GM21423 (cell line): ENCODE measurements around the gene SETD4.

ENCODE experiments used
- ATAC-seq: cut with Tn5 transposase; IDR thresholded peaks from one replicate; pipeline ENCODE4 v1.9.1; 2021; ENCODE audit warnings: mild to moderate bottlenecking, moderate library complexity; ENCODE audit not compliant: unreplicated experiment

SETD4 gene

DNA sequence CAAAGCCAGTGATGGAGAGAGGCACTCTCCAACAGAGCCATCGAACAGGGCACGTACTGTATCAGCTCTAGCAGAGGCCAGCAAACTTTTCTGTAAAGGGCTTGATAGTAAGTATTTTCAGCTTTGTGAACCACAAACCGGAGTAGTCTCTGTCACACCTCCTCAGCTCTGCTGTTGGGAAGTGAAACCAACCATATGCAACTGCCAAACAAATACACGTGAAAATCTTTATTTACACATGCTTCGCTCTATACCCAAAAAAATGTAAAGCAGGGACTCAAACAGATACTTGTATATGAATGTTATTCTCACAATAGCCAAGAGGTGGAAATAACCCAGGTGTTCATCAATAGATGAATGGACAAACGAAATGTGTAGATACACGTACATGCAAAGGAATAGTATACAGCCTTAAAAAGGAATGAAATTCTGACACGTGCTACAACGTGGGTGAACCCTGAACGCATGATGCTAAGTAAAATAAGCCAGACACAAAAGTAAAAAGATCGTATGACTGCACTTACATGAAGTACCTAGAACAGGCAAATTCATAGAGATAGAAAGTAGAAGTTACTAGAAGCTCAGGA lies 39.0 kb downstream of the SETD4 start:
- peak; percentile 72 for ATAC-seq

DNA sequence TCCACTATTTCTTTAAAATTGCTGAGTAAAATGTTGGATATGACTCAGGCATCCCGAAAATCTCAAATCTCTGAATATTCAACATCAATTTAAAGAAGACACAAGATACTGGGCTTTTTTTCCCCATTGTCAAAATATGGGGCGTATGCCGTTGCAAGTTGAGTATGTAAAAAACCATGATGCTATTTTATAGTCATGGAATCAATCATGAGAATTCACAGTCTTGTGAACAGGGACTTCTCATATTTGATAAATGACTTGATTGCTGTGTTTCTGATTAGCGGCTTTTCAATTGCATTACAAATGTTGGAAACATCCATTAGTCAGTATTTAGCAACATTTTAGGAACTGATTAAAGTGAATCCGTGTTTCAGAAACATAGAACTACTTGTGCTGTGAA lies 45.3 kb downstream of the SETD4 start:
- no peak for ATAC-seq

DNA sequence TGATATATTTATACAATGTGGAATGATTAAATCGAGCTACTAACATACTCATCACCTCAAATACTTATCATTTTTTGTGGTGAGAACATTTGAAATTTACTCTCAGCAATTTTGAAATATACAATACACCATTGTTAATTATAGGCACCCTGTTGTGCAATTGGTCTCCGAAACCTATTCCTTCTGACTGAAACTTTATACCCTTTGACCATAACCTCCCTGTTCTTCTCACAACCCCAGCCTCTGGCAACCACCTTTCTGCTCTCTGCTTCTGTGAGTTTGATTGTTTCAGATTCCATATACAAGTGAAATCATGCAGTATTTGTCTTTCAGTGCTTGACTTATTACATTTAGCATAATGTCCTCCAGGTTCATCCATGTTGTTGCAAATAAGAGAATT lies 49.5 kb downstream of the SETD4 start:
- ATAC-seq, result no peak

- ATAC-seq, result no peak
Observed at GRCh38 chr21:36008505-36008904, 51.8 kb downstream of the SETD4 start.

DNA sequence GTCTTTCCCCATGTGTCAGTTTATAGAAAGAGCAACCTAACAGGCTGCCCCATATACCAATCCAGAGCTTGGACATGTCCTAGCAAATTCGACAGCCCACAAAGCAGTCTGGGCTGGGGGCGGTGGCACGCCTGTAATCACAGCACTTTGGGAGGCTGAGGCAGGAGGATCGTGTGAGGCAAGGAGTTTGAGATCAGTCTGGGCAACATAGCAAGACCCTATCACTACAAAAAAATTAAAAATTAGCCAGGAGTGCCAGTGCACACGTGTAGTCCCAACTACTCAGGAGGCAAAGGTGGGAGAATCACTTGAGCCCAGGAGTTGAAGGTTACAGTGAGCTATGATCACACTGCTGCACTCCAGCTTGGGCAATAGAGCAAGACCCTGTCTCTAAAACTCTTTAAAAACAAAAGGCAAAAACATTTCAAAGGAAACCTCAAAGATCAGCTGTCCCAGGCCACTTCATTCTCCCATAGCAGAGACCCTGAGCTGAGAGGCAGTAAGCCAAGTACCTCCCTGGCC lies 54.4 kb downstream of the SETD4 start:
- ATAC-seq, result no peak

GRCh38 chr21:36005018-36005417 lies 55.3 kb downstream of the SETD4 start:
- ATAC-seq, result no peak

DNA sequence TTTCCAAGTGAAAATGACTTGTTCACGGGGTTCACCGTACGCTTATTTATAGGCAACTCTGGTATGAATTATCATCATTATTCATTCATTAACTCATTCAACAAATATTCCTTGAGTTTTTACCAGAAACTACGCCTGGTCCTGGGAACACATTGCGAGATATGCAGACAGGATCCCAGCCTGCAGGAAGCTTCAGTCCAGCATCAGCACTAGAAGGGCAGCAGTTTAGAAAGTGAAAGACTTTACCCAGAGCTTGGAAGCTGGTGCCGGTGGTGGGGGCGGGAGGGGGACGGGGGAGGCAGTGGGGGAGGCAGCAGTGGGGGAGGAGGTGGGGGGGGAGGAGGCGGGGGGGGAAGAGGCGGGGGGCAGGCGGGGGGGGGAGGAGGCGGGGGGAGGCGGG lies 55.9 kb downstream of the SETD4 start:
- ATAC-seq, result no peak

GRCh38 chr21:36003776-36004175 lies 56.5 kb downstream of the SETD4 start:
- ATAC-seq, result no peak

DNA sequence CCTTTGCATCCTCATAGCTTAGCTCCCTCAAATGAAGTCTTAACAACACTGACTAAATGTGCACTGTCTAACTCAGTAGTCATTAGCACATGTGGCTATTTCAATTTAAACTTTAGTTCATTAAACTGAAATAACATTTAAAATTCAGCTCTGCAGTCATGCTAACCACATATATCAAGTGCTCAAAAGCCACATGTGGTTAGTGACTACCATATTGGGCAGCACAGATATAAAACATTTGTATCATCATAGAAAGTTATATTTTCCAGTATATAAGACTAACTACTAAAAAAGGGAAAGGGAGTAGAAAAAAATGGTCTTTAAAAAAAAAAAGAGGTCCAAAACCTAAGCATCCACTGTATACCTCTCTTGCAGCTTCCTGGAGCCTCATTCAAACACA lies 64.1 kb downstream of the SETD4 start:
- ATAC-seq, result no peak

GRCh38 chr21:35995522-35996088 lies 64.7 kb downstream of the SETD4 start:
- ATAC-seq, result no peak

DNA sequence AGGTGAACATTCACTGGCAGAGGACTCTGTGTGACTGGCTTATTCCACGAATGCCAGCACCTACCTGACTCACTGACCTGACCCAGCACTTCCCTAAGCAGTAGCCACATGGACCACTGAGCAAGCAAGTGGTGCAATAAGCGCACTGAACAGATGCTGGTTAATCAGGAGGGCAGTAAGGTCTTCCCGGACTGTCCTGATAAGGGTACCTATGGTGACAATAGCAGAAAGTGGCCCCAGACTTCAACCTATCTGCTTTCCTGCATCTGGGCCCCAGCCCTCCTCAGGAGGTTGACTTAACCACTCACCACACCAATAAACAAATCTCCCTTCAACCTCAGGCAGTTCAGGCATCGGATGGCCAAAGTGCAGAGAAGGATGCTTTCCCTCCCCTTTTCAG lies 65.7 kb downstream of the SETD4 start:
- ATAC-seq, result no peak

GRCh38 chr21:35993875-35994490 lies 66.3 kb downstream of the SETD4 start:
- no peak for ATAC-seq

GRCh38 chr21:35991131-35991530 lies 69.2 kb downstream of the SETD4 start:
- ATAC-seq, result no peak

DNA sequence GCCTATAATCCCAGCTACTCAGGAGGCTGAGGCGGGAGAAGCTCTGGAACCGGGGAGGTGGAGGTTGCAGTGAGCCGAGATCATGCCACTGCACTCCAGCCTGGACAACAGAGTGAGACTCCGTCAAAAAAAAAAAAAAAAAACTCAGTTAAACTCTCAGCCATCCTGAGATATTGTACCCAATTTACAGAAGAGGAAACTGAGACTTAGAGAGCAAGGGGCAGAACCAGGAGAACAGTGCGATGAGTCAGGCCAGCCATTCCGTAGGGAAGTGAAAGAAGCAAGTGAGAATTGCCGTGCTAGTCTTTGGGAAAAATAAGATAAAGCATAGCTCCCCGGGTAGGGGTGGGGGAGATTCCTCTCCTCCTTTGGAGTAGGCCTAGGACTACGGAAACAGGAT lies 69.7 kb downstream of the SETD4 start:
- no peak for ATAC-seq

DNA sequence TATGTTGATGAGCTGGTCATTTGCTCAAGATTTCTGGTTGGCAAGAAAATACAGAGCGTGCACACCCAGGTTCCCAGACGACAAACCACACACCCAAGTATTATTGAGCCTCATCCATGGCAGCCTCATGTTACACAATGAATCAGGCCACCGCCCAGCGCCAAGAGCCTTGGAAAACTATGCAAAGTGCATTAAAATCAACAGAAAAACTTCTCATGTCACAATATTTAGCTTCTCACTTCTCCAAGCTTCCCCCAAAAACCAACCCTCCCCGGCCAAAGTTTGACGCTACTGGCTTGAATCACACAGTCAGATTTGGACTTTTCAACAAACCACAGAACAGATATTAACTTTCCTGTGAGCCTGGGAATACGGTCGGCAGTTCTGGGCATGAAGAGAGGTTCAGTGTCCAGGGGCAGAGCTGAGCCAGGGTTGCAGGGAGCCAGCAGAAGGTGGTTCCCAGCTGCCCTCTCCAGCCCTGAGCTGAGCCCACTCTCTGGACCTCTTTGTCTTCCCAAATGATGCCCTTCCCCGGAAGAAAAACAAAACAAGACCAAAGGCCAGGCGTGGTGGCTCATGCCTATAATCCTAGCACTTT lies 71.1 kb downstream of the SETD4 start:
- no peak for ATAC-seq

GRCh38 chr21:35988416-35989137 lies 71.7 kb downstream of the SETD4 start:
- no peak for ATAC-seq

DNA sequence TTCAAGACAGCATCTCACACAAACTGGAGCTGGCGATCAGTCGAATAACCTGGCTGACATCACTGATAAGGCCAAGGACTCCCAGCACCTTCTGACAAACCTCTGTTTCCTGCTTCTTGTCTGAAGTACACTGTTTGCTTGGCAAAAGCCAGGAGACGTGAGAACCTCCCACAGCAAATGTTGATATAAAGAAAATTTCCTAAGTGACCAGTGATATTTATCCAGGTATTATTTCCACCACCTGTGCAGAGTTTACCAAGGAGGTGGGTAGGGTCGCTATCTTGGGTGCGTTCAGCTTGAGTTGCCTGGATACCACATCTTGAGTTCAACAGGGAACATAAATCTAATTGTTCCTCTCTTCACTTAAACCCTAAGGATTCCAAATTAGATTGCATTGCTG lies 72.9 kb downstream of the SETD4 start:
- ATAC-seq, result no peak

DNA sequence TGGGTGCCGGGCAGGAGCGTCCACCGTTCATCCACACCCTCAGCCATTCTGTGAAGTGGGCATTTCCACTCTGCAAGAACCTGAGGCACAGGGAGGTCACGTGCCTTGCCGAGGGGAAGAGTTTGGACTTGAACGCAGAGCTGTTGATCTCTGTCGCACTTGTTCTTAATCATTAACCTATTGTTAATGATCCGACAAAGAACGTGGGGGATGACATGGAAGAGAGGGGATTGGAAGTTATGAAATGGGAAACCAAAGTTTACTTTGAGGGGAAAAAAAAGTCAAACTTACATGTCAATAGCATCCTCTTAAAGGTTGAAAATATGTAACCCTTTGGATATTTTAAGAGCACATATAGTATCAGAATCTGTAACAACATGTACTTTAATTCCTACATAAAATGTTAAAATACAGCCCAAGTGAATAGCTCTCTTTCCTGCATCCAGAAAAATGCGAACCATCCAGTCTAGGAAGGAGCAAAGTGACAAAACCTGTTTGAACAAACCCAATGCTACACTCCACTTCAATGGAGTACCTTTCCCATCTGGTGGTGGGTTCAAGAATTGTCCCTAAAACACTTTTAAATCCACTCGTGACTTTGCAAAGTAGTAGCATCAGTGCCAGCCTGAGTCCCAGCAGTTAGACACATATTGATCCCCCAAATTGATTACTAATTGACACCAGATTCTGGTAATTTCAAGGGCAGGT lies 75.5 kb downstream of the SETD4 start:
- no peak for ATAC-seq
